IMR-90 (cell line): ENCODE data around the gene PBX3. TPM values are rescaled to one million over a fixed set of nuclear protein-coding genes. Genes with fewer than 3 reads are reported as not detected.

Experiments used
- ATAC-seq: fragments of 200-7000 bp; cut with Tn5 transposase; 2 replicates; pipeline ENCODE4 v1.9.1; 2020; ENCODE audit warnings: low read depth, mild to moderate bottlenecking, moderate library complexity
- BruUV-seq: library from RNA; stranded (reverse); fragments of 400-500 nt; replicated peaks from 2 replicates; lab custom pipeline; 2021; lab: Mats Ljungman, UMichigan
- CTCF ChIA-PET: fragments of 300-600 bp; formaldehyde crosslinking; extraction: SDS; loops from one replicate; lab custom pipeline; 2021; ENCODE audit warnings: antibody characterized with exemption; lab: Yijun Ruan, JAX
- POLR2A ChIA-PET: fragments of 300-600 bp; sonication (Branson Sonifier 250); formaldehyde crosslinking; loops from one replicate; lab custom pipeline; 2022; ENCODE audit warnings: antibody characterized with exemption; ENCODE audit not compliant: unreplicated experiment; lab: Charles Lee
- DNase-seq: peaks from one replicate; pipeline ENCODE4 v3.0.0; 2013
- H2AFZ ChIP-seq: replicated peaks from 2 replicates; pipeline ENCODE3; 2013; ENCODE audit warnings: low read length, mild to moderate bottlenecking; ENCODE audit not compliant: poor library complexity
- H2AK5ac ChIP-seq: 2 replicates; pipeline ENCODE4 v1.6.1; 2013; ENCODE audit warnings: low read depth, low read length, inconsistent platforms
- H2AK9ac ChIP-seq: replicated peaks from 2 replicates; pipeline ENCODE3; 2013; ENCODE audit warnings: mild to moderate bottlenecking, low read depth, low read length, moderate library complexity; ENCODE audit not compliant: poor library complexity
- H2BK120ac ChIP-seq: 2 replicates; pipeline ENCODE4 v1.6.1; 2013; ENCODE audit warnings: low read depth, low read length, inconsistent platforms
- H2BK15ac ChIP-seq: 3 replicates; pipeline ENCODE4 v1.6.1; 2013; ENCODE audit warnings: low read depth, low read length, inconsistent platforms
- H2BK20ac ChIP-seq: 2 replicates; pipeline ENCODE4 v1.6.1; 2013; ENCODE audit warnings: low read depth, mild to moderate bottlenecking, inconsistent platforms, low read length, moderate library complexity
- H2BK5ac ChIP-seq: 2 replicates; pipeline ENCODE4 v1.6.1; 2013; ENCODE audit warnings: mild to moderate bottlenecking, low read depth, low read length, inconsistent platforms; ENCODE audit not compliant: poor library complexity, severe bottlenecking
- H3K14ac ChIP-seq: replicated peaks from 2 replicates; pipeline ENCODE4 v1.6.1; 2013; ENCODE audit warnings: low read depth, low read length, inconsistent platforms
- H3K18ac ChIP-seq: 2 replicates; pipeline ENCODE4 v1.6.1; 2013; ENCODE audit warnings: low read depth, low read length, control low read depth
- H3K23ac ChIP-seq: 2 replicates; pipeline ENCODE4 v1.6.1; 2013; ENCODE audit warnings: low read depth, low read length, inconsistent platforms
- H3K27ac ChIP-seq: 2 replicates; pipeline ENCODE4 v1.5.1; 2013; ENCODE audit warnings: mild to moderate bottlenecking, control low read depth, low read length; ENCODE audit not compliant: insufficient read depth
- H3K27me3 ChIP-seq: 2 replicates; pipeline ENCODE4 v1.6.1; 2013; ENCODE audit warnings: low read length; ENCODE audit not compliant: control insufficient read depth, insufficient read depth
- H3K36me3 ChIP-seq: 2 replicates; pipeline ENCODE4 v1.6.1; 2013; ENCODE audit warnings: low read length, mixed read lengths; ENCODE audit not compliant: control insufficient read depth, insufficient read depth
- H3K4ac ChIP-seq: 2 replicates; pipeline ENCODE4 v1.6.1; 2013; ENCODE audit warnings: low read depth, low read length, inconsistent platforms
- H3K4me1 ChIP-seq: 2 replicates; pipeline ENCODE4 v1.6.1; 2013; ENCODE audit warnings: low read length, mixed read lengths; ENCODE audit not compliant: control insufficient read depth, insufficient read depth
- H3K4me2 ChIP-seq: 2 replicates; pipeline ENCODE4 v1.6.1; 2013; ENCODE audit warnings: low read depth, mild to moderate bottlenecking, control low read depth, low read length, moderate library complexity
- H3K4me3 ChIP-seq: 2 replicates; pipeline ENCODE4 v1.5.1; 2013; ENCODE audit warnings: low read depth, mild to moderate bottlenecking, control low read depth, low read length, moderate library complexity; ENCODE audit not compliant: insufficient read depth
- H3K56ac ChIP-seq: 2 replicates; pipeline ENCODE4 v1.6.1; 2013; ENCODE audit warnings: low read length, inconsistent platforms; ENCODE audit not compliant: insufficient read depth; ENCODE audit errors: extremely low read depth
- H3K79me1 ChIP-seq, 2 experiments: 2 replicates each; pipeline ENCODE4 v1.6.1; 2013; ENCODE audit warnings: low read length in 2 of 2, inconsistent platforms in 1 of 2, low read depth in 1 of 2
- H3K9ac ChIP-seq: 2 replicates; pipeline ENCODE4 v1.6.1; 2013; ENCODE audit warnings: low read depth, low read length, control low read depth
- H3K9me1 ChIP-seq: 2 replicates; pipeline ENCODE4 v1.6.1; 2013; ENCODE audit warnings: low read length, inconsistent platforms; ENCODE audit not compliant: insufficient read depth
- H3K9me3 ChIP-seq: 2 replicates; pipeline ENCODE4 v1.6.1; 2013; ENCODE audit warnings: low read length; ENCODE audit not compliant: control insufficient read depth, insufficient read depth
- H4K20me1 ChIP-seq: 2 replicates; pipeline ENCODE4 v1.6.1; 2013; ENCODE audit warnings: low read length, inconsistent platforms; ENCODE audit not compliant: insufficient read depth
- H4K5ac ChIP-seq: 2 replicates; pipeline ENCODE4 v1.6.1; 2013; ENCODE audit warnings: mild to moderate bottlenecking, low read depth, low read length, control low read depth
- H4K8ac ChIP-seq, 2 experiments: 2 replicates each; pipeline ENCODE4 v1.6.1; 2013; ENCODE audit warnings: low read depth in 2 of 2, low read length in 2 of 2, control low read depth in 1 of 2, inconsistent platforms in 1 of 2
- H4K91ac ChIP-seq: 2 replicates; pipeline ENCODE4 v1.6.1; 2013; ENCODE audit warnings: low read depth, low read length, inconsistent platforms; ENCODE audit not compliant: insufficient read depth
- BHLHE40 ChIP-seq: fragments of 150-350 bp; IDR thresholded peaks from 2 replicates; pipeline ENCODE4 v1.6.1; 2016; ENCODE audit warnings: mild to moderate bottlenecking, low read depth, low read length
- CEBPB ChIP-seq: IDR thresholded peaks from 2 replicates; pipeline ENCODE4 v1.6.1; 2012; ENCODE audit warnings: low read depth, low read length, improper control_type of control experiment
- CHD1 ChIP-seq: IDR thresholded peaks from 2 replicates; pipeline ENCODE4 v1.6.1; 2012; ENCODE audit warnings: low read depth, low read length, improper control_type of control experiment
- ELK1 ChIP-seq: fragments of 150-350 bp; IDR thresholded peaks from 2 replicates; pipeline ENCODE4 v1.6.1; 2016; ENCODE audit warnings: low read depth, mild to moderate bottlenecking, low read length, moderate library complexity, borderline replicate concordance
- FOS ChIP-seq: fragments of 150-350 bp; IDR thresholded peaks from 2 replicates; pipeline ENCODE4 v1.6.1; 2016; ENCODE audit warnings: low read depth, low read length
- MAFK ChIP-seq: IDR thresholded peaks from 2 replicates; pipeline ENCODE4 v1.6.1; 2012; ENCODE audit warnings: low read depth, low read length, improper control_type of control experiment
- MAZ ChIP-seq: IDR thresholded peaks from 2 replicates; pipeline ENCODE4 v1.6.1; 2012; ENCODE audit warnings: low read depth, mild to moderate bottlenecking, low read length, improper control_type of control experiment, moderate library complexity, borderline replicate concordance
- MXI1 ChIP-seq: IDR thresholded peaks from 2 replicates; pipeline ENCODE4 v1.6.1; 2012; ENCODE audit warnings: low read depth, mild to moderate bottlenecking, low read length, moderate library complexity, borderline replicate concordance
- NFE2L2 ChIP-seq: fragments of 150-350 bp; IDR thresholded peaks from 2 replicates; pipeline ENCODE4 v1.6.1; 2016; ENCODE audit warnings: low read depth, mild to moderate bottlenecking, low read length
- POLR2A ChIP-seq: IDR thresholded peaks from 2 replicates; pipeline ENCODE4 v1.6.1; 2012; ENCODE audit warnings: mild to moderate bottlenecking, low read depth, low read length
- RAD21 ChIP-seq: IDR thresholded peaks from 2 replicates; pipeline ENCODE4 v1.6.1; 2012; ENCODE audit warnings: low read length, improper control_type of control experiment
- RCOR1 ChIP-seq: IDR thresholded peaks from 2 replicates; pipeline ENCODE4 v1.6.1; 2012; ENCODE audit warnings: mild to moderate bottlenecking, low read length, improper control_type of control experiment; ENCODE audit not compliant: insufficient replicate concordance
- RFX5 ChIP-seq: IDR thresholded peaks from 2 replicates; pipeline ENCODE4 v1.8.0; 2012; ENCODE audit warnings: low read depth, mild to moderate bottlenecking, low read length, moderate library complexity
- SMC3 ChIP-seq: fragments of 150-350 bp; IDR thresholded peaks from 2 replicates; pipeline ENCODE4 v1.6.1; 2016; ENCODE audit warnings: low read depth, mild to moderate bottlenecking, antibody characterized with exemption, low read length, moderate library complexity
- WGBS, 2 experiments: methylation state at CpG; one replicate each; pipeline versions ENCODE4 v1.1.5 to v1.1.7; 2013; ENCODE audit warnings: missing lambda C conversion rate in 2 of 2; ENCODE audit not compliant: insufficient read length in 1 of 2; ENCODE audit errors: extremely low coverage in 2 of 2; 5-methylcytosine and 5-hydroxymethylcytosine counted together
- dilution Hi-C: fragments of 300-500 bp; cut with HindIII; formaldehyde crosslinking; loops from one replicate; pipeline ENCODE4 v1.14.3; 2018; ENCODE audit warnings: low sequenced_read_pairs; ENCODE audit not compliant: unreplicated experiment
- in situ Hi-C: fragments of 300-500 bp; cut with MboI; formaldehyde crosslinking; loops from 3 replicates; pipeline ENCODE4 v1.14.3; 2019; ENCODE audit warnings: low sequenced_read_pairs, inconsistent platforms, mixed read lengths
- intact Hi-C: fragments of 100-400 bp; cut with micrococcal nuclease; formaldehyde crosslinking; loops from 2 replicates; pipeline ENCODE4 v1.10.0; 2022
- polyA plus RNA-seq, 3 experiments: library from polyadenylated mRNA; depleted of rRNA; stranded (reverse); fragments of >200 nt; gene quantifications; 2 replicates each; pipeline ENCODE4 v1.2.3, GENCODE V29; 2012; ENCODE audit warnings: low replicate concordance in 1 of 3
- total RNA-seq: library from RNA; depleted of rRNA; stranded (reverse); fragments of >200 nt; gene quantifications from 2 replicates; pipeline ENCODE4 v1.2.3, GENCODE V29; 2012
- TF ChIP-seq, protein P1 (sequence below): fragments of 150-350 bp; IDR thresholded peaks from 2 replicates; pipeline ENCODE4 v1.6.1; 2017; ENCODE audit warnings: mild to moderate bottlenecking, antibody characterized with exemption, low read length, low read depth
- TF ChIP-seq, protein P2 (sequence below): conservative IDR thresholded peaks from 2 replicates; pipeline ENCODE4 v1.5.1; 2012; ENCODE audit warnings: mild to moderate bottlenecking, low read depth, low read length, improper control_type of control experiment

Gene PBX3
- total and polyA plus RNA-seq, 2 of the 4 experiments (the other 2 are of a cell fraction), result 12.0 to 15.6 TPM

DNA sequence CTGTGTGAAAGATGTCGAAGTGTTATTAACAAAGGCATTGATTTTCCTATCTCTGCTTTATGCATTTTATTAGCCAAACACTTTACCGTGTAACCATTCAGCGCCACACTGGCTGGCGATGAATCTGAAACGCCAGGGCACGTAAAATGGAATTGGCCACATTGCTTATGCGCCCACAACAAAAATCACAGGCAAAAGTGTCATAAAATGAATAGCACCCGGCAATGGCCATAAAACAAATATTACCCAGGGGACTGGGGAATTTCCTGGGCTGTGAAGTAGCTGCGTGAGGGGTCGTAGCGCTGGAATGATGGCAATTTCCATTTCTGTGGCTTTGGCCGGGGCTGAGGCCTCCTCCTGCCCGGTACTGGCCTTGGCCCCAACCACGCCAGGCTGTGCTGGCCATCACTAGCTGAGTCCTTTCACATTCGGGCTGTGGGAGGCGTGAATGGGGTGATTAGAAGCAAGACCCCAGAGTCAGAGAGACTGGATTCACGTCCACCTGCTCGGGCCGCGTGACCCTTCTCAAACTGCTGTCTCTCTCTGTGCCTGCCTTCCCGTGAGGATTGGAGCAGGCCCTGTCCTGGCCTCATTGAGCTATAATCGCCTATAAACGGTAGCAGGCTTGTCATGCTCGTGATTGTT, 254.5 kb downstream of the PBX3 start:
- TF ChIP-seq MAZ (no peak), FOS (no peak), MAFK (no peak), CHD1 (no peak), ELK1 (no peak), RCOR1 (no peak), MXI1 (no peak), POLR2A (no peak), BHLHE40 (no peak), RFX5 (no peak), RAD21 (no peak), CEBPB (no peak), NFE2L2 (no peak), SMC3 (no peak)
- TF ChIP-seq, protein P1, sequence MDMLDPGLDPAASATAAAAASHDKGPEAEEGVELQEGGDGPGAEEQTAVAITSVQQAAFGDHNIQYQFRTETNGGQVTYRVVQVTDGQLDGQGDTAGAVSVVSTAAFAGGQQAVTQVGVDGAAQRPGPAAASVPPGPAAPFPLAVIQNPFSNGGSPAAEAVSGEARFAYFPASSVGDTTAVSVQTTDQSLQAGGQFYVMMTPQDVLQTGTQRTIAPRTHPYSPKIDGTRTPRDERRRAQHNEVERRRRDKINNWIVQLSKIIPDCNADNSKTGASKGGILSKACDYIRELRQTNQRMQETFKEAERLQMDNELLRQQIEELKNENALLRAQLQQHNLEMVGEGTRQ, result no peak
- TF ChIP-seq, protein P2, sequence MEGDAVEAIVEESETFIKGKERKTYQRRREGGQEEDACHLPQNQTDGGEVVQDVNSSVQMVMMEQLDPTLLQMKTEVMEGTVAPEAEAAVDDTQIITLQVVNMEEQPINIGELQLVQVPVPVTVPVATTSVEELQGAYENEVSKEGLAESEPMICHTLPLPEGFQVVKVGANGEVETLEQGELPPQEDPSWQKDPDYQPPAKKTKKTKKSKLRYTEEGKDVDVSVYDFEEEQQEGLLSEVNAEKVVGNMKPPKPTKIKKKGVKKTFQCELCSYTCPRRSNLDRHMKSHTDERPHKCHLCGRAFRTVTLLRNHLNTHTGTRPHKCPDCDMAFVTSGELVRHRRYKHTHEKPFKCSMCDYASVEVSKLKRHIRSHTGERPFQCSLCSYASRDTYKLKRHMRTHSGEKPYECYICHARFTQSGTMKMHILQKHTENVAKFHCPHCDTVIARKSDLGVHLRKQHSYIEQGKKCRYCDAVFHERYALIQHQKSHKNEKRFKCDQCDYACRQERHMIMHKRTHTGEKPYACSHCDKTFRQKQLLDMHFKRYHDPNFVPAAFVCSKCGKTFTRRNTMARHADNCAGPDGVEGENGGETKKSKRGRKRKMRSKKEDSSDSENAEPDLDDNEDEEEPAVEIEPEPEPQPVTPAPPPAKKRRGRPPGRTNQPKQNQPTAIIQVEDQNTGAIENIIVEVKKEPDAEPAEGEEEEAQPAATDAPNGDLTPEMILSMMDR, result no peak
- Histone ChIP-seq H4K20me1 (no peaks in the 10 kb centered on the region), H3K56ac (no peak overlapping the region), H3K23ac (no peak overlapping the region), H2AK5ac (no peak overlapping the region), H3K9ac (no peak overlapping the region), H2AFZ (no peak overlapping the region), H2AK9ac (no peak overlapping the region), H3K79me1 (no peaks in the 10 kb centered on the region), H3K9me3 (peaks cover 3% of the 10 kb centered on the region), H2BK20ac (no peak overlapping the region), H2BK15ac (no peak overlapping the region), H4K8ac (no peak overlapping the region), H3K4me2 (no peak overlapping the region), H3K18ac (no peak overlapping the region), H3K4me1 (no peaks in the 10 kb centered on the region), H3K4ac (no peak overlapping the region), H3K4me3 (no peak overlapping the region), H2BK120ac (no peak overlapping the region), H4K91ac (no peak overlapping the region), H3K27ac (no peak overlapping the region), H2BK5ac (no peak overlapping the region), H3K36me3 (no peaks in the 10 kb centered on the region), H3K27me3 (peaks cover 18% of the 10 kb centered on the region), H3K9me1 (no peaks in the 10 kb centered on the region), H4K5ac (no peak overlapping the region), H3K14ac (no peak overlapping the region)
- in situ Hi-C loops, result no loop called here
- WGBS, 2 experiments, result 67% methylated on average over 14 of the region's 24 CpGs; no CpG with 5 or more reads in 1 of the 2 experiments
- ChIA-PET POLR2A (no interaction called here), CTCF (no interaction called here)
- no TSS peak for BruUV-seq
- DNase-seq (no peak), ATAC-seq (no peak)
- dilution Hi-C loops, result no loop called here
- intact Hi-C loops, result no loop called here
